Uterus (tissue), 2 donors: ENCODE measurements around the gene ERMARD.

Experiments used
- CTCF ChIP-seq, 4 experiments: fragments of 200-600 bp in 2 of 4; fragments of 450-650 bp in 2 of 4; sonication (generic) in 2 of 4; IDR thresholded peaks; one replicate each; pipeline ENCODE4 v1.5.1; 2016 to 2019; ENCODE audit warnings: antibody characterized with exemption in 4 of 4, mild to moderate bottlenecking in 2 of 4, moderate library complexity in 1 of 4
- POLR2A ChIP-seq, 2 donors: fragments of 450-650 bp; IDR thresholded peaks; one replicate each; pipeline ENCODE4 v1.6.1; 2016; ENCODE audit warnings: antibody characterized with exemption in 2 of 2, mild to moderate bottlenecking in 1 of 2, moderate library complexity in 1 of 2

DNA sequence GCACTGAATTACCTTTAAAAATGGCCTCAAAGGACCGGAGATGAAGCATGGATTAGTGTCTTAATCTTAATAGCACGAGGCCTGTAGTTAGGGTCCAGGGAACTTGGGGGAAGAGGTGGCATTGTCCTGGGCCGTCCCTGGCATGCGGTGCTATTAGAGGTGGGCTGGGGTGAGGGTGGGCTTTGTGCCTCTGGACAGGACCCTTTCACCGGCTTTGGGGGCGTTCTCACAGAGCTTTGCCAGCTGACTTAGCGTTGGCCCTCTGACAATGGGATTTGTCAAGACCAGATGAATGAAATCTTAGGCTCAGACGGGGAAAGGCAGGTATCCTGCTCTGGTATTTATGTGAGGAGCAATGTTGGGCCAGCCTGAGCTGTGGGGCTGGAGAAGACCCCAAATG, 59.6 kb downstream of the ERMARD start:
- TF ChIP-seq CTCF (IDR thresholded peaks at IDR 0.05), result no peak
- no peak for TF ChIP-seq POLR2A (IDR thresholded peaks at IDR 0.05)
